Thyroid gland (tissue), 4 donors: ENCODE measurements around the gene CLUH. TPM values are rescaled to one million over a fixed set of nuclear protein-coding genes. Genes with fewer than 3 reads are reported as not detected.
"Not testable (repeated sequence)": the region's sequence is repeated elsewhere in the genome, so short reads cannot be mapped to it uniquely, and the experiment has no call there.

Experiments used
- DNase-seq, 2 donors: peaks; one replicate each; pipeline ENCODE4 v3.0.0-alpha.2; 2019
- H3K27ac ChIP-seq, 3 donors: fragments of 200-600 bp; sonication (generic); 1 replicate in 2 of 3; 2 replicates in 1 of 3; pipeline ENCODE4 v1.5.1; 2016 to 2019; ENCODE audit warnings: mild to moderate bottlenecking in 1 of 3, moderate library complexity in 1 of 3
- H3K27me3 ChIP-seq: fragments of 200-600 bp; sonication (generic); one replicate; pipeline ENCODE4 v1.5.1; 2019
- H3K36me3 ChIP-seq, 2 donors: fragments of 200-600 bp; sonication (generic); one replicate each; pipeline ENCODE4 v1.5.1; 2016 to 2019
- H3K4me1 ChIP-seq, 2 donors: fragments of 200-600 bp; sonication (generic); one replicate each; pipeline ENCODE4 v1.5.1; 2017 to 2019
- H3K4me3 ChIP-seq, 3 donors: fragments of 200-600 bp; sonication (generic); replicated peaks in 1 of 3; 1 replicate in 2 of 3; 2 replicates in 1 of 3; pipeline ENCODE4 v1.5.1; 2016; ENCODE audit warnings: mild to moderate bottlenecking in 1 of 3
- H3K9me3 ChIP-seq: fragments of 200-600 bp; sonication (generic); one replicate; pipeline ENCODE4 v1.5.1; 2017
- POLR2A ChIP-seq, 2 donors: fragments of 450-650 bp; IDR thresholded peaks; one replicate each; pipeline ENCODE4 v1.6.1; 2017; ENCODE audit warnings: antibody characterized with exemption in 2 of 2, mild to moderate bottlenecking in 2 of 2, moderate library complexity in 1 of 2
- WGBS, 2 donors: methylation state at CpG; one replicate each; pipeline ENCODE4 v1.1.5; 2017; 5-methylcytosine and 5-hydroxymethylcytosine counted together
- intact Hi-C: fragments of 100-400 bp; cut with DNase I; formaldehyde crosslinking; loops from one replicate; pipeline ENCODE4 v1.15.1; 2023
- total RNA-seq, 4 donors: library from RNA; depleted of rRNA; stranded (reverse); fragments of >200 nt; gene quantifications; one replicate each; pipeline ENCODE4 v1.2.3, GENCODE V29; 2016
- TF ChIP-seq, protein P1 (sequence below), 6 experiments: fragments of 200-600 bp in 3 of 6; fragments of 450-650 bp in 3 of 6; sonication (generic) in 3 of 6; IDR thresholded peaks; one replicate each; pipeline ENCODE4 v1.5.1; 2016 to 2019; ENCODE audit warnings: antibody characterized with exemption in 6 of 6, mild to moderate bottlenecking in 2 of 6, inconsistent platforms in 1 of 6, moderate library complexity in 1 of 6

The CLUH gene
- total RNA-seq, 4 donors from 2014 or later: 45.7 to 99.2 (median 78.6) TPM

DNA sequence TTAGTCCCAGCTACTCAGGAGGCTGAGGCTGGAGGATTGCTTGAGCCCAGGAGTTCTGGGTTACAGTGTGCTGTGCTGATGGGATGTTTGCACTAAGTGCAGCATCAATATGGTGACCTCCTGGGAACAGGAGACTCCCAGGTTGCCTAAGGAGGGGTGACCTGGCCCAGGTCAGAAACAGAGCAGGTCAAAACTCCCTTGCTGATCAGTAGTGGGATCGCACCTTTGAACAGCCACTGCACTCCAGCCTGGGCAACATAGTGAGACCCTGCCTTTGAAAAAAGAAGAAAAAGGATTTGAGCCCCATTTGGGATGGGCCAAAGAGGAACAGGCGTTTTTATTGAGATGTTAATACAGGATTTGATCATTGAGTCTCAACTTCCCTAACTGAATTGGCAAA is 30.6 kb downstream of the CLUH start:
- no peak overlapping the region for H3K4me3 ChIP-seq
- H3K9me3 ChIP-seq: no peaks in the 10 kb centered on the region
- WGBS, 2 donors: 95 to 100% methylated on average over 2 of the region's 2 CpGs
- peaks cover 0 to 3% of the 10 kb centered on the region in 2 donors for H3K4me1 ChIP-seq
- no peak overlapping the region for H3K27ac ChIP-seq
- TF ChIP-seq, protein P1, sequence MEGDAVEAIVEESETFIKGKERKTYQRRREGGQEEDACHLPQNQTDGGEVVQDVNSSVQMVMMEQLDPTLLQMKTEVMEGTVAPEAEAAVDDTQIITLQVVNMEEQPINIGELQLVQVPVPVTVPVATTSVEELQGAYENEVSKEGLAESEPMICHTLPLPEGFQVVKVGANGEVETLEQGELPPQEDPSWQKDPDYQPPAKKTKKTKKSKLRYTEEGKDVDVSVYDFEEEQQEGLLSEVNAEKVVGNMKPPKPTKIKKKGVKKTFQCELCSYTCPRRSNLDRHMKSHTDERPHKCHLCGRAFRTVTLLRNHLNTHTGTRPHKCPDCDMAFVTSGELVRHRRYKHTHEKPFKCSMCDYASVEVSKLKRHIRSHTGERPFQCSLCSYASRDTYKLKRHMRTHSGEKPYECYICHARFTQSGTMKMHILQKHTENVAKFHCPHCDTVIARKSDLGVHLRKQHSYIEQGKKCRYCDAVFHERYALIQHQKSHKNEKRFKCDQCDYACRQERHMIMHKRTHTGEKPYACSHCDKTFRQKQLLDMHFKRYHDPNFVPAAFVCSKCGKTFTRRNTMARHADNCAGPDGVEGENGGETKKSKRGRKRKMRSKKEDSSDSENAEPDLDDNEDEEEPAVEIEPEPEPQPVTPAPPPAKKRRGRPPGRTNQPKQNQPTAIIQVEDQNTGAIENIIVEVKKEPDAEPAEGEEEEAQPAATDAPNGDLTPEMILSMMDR (IDR thresholded peaks at IDR 0.05): no peak
- TF ChIP-seq POLR2A (IDR thresholded peaks at IDR 0.05): no peak
- peaks cover 41 to 54% of the 10 kb centered on the region in 2 donors for H3K36me3 ChIP-seq
- intact Hi-C loops: no loop called here
- no peaks in the 10 kb centered on the region for H3K27me3 ChIP-seq
- DNase-seq: no peak

- intact Hi-C loops: not testable (repeated sequence)
- peaks cover 42 to 63% of the 10 kb centered on the region in 2 donors for H3K36me3 ChIP-seq
- 96 to 98% methylated on average over 1 of the region's 1 CpG for WGBS, 2 donors
Measured at GRCh38 chr17:2679247-2679646, 32.3 kb downstream of the CLUH start.

GRCh38 chr17:2672026-2672425 is 39.5 kb downstream of the CLUH start:
- TF ChIP-seq, protein P1 (IDR thresholded peaks at IDR 0.05): no peak
- no peak for TF ChIP-seq POLR2A (IDR thresholded peaks at IDR 0.05)
- H3K4me3 ChIP-seq: no peak overlapping the region
- no peaks in the 10 kb centered on the region for H3K9me3 ChIP-seq
- no peaks in the 10 kb centered on the region for H3K4me1 ChIP-seq
- H3K36me3 ChIP-seq: peaks cover 47 to 57% of the 10 kb centered on the region in 2 donors
- 95 to 97% methylated on average over 5 of the region's 5 CpGs for WGBS, 2 donors
- DNase-seq: no peak
- H3K27ac ChIP-seq: no peak overlapping the region
- intact Hi-C loops: no loop called here
- H3K27me3 ChIP-seq: no peaks in the 10 kb centered on the region

More at GRCh38 chr17:2679247-2679646, 32.3 kb downstream of the CLUH start:
- H3K4me3 ChIP-seq, H3K9me3 ChIP-seq, DNase-seq, H3K4me1 ChIP-seq, H3K27ac ChIP-seq, H3K27me3 ChIP-seq: not testable (repeated sequence)

DNA sequence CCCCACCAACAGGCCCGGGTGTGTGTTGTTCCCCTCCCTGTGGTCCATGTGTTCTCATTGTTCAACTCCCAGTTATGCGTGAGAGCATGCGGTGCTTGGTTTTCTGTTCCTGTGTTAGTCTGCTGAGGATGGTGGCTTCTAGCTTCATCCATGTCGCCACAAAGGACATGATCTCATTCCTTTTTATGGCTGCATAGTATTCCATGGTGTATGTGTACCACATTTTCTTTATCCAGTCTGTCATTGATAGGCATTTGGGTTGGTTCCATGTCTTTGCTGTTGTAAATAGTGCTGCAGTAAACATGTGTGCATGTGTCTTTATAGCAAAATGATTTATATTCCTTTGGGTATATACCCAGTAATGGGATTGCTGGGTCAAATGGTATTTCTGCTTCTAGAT is 51.2 kb downstream of the CLUH start:
- H3K4me3 ChIP-seq, H3K9me3 ChIP-seq, DNase-seq, intact Hi-C loops, H3K36me3 ChIP-seq, H3K4me1 ChIP-seq, H3K27ac ChIP-seq, H3K27me3 ChIP-seq: not testable (repeated sequence)
- WGBS, 2 donors: 93 to 96% methylated on average over 4 of the region's 4 CpGs

- H3K4me1 ChIP-seq, intact Hi-C loops, DNase-seq, H3K36me3 ChIP-seq, H3K4me3 ChIP-seq, H3K27me3 ChIP-seq, H3K27ac ChIP-seq, H3K9me3 ChIP-seq: not testable (repeated sequence)
- WGBS, 2 donors: 75 to 77% methylated on average over 8 of the region's 8 CpGs
Measured at GRCh38 chr17:2659337-2659736, 52.2 kb downstream of the CLUH start.

- intact Hi-C loops: no loop called here
- H3K9me3 ChIP-seq: no peaks in the 10 kb centered on the region
- H3K27me3 ChIP-seq: no peaks in the 10 kb centered on the region
- no peak overlapping the region for H3K4me3 ChIP-seq
- no peaks in the 10 kb centered on the region for H3K4me1 ChIP-seq
- H3K36me3 ChIP-seq: no peaks in the 10 kb centered on the region
- DNase-seq: no peak
- WGBS, 2 donors: 0 to 30% methylated on average over 1 of the region's 1 CpG
- H3K27ac ChIP-seq: no peak overlapping the region
- TF ChIP-seq, protein P1 (IDR thresholded peaks at IDR 0.05): no peak
- TF ChIP-seq POLR2A (IDR thresholded peaks at IDR 0.05): no peak
Measured at GRCh38 chr17:2656283-2656682, 55.3 kb downstream of the CLUH start.

DNA sequence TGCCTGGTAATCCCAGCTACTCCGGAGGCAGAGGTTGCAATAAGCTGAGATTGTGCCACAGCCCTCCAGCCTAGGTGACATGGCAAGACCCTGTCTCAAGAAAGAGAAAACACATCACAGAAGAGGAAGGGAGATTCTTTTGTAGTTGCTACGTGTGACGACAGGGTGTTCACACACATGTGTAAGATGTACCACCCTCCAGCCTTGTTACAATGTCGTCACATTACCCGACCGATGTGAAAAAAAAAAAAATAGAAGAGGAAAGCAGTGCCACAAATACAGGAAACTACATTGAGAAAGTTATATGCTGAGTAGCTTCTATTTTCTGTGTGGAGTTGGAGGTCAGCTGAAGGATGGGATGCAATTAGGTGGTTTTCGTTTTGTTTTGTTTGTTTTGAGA is 56.0 kb downstream of the CLUH start:
- H3K36me3 ChIP-seq: no peaks in the 10 kb centered on the region
- H3K27me3 ChIP-seq: no peaks in the 10 kb centered on the region
- intact Hi-C loops: no loop called here
- TF ChIP-seq, protein P1 (IDR thresholded peaks at IDR 0.05): no peak
- TF ChIP-seq POLR2A (IDR thresholded peaks at IDR 0.05): no peak
- no peaks in the 10 kb centered on the region for H3K4me1 ChIP-seq
- no peak for DNase-seq
- WGBS, 2 donors: 80 to 88% methylated on average over 7 of the region's 7 CpGs
- H3K9me3 ChIP-seq: no peaks in the 10 kb centered on the region
- no peak overlapping the region for H3K27ac ChIP-seq
- H3K4me3 ChIP-seq: no peak overlapping the region

GRCh38 chr17:2652911-2653310 is 58.7 kb downstream of the CLUH start:
- H3K27me3 ChIP-seq, H3K36me3 ChIP-seq, H3K4me1 ChIP-seq, H3K27ac ChIP-seq, H3K9me3 ChIP-seq, DNase-seq, H3K4me3 ChIP-seq, intact Hi-C loops: not testable (repeated sequence)
- WGBS, 2 donors: 95 to 96% methylated on average over 3 of the region's 3 CpGs
